Fibroblast of lung (primary cell): ENCODE results near the gene PAEP.

ENCODE experiments used
- CTCF ChIP-seq, 2 donors: IDR thresholded peaks in 1 of 2; conservative IDR thresholded peaks in 1 of 2; 1 replicate in 1 of 2; 2 replicates in 1 of 2; pipeline ENCODE4 v1.5.1; 2011 to 2012; ENCODE audit warnings: low read length in 2 of 2, control low read depth in 1 of 2, inconsistent platforms in 1 of 2, low read depth in 1 of 2, mild to moderate bottlenecking in 1 of 2
- EZH2 ChIP-seq: IDR thresholded peaks from 2 replicates; pipeline ENCODE4 v1.5.1; 2012; ENCODE audit warnings: low read length, control low read depth, mild to moderate bottlenecking; ENCODE audit errors: missing control alignments

- no peak for TF ChIP-seq CTCF (conservative IDR thresholded peaks at IDR 0.05 in 1 of 2, IDR thresholded peaks at IDR 0.05 in 1 of 2; ENCODE audit: low read depth in 1 of 2, low read length in 2 of 2)
- no peak for TF ChIP-seq EZH2
Observed at GRCh38 chr9:135551456-135551855, 10.1 kb upstream of the PAEP start.
